Measurements from ENCODE around the gene EDEM1. TPM values are rescaled to one million over a fixed set of nuclear protein-coding genes. Genes with fewer than 3 reads are reported as not detected.

The EDEM1 gene
- 7.0 and 18.6 TPM in 2 replicates for total RNA-seq

GRCh38 chr3:5187156-5187919, at the start of gene EDEM1:
Gene EDEM1 (plus strand): TSS chr3:5187707. CDS start chr3:5187806, 99 bp downstream.

Other genes starting within 250 kb of the EDEM1 start
- 3.9 and 7.9 TPM in 2 replicates for gene BHLHE40, start 208.3 kb upstream of the EDEM1 start, total RNA-seq
- gene ARL8B, start 65.4 kb upstream of the EDEM1 start, total RNA-seq, result 61.2 and 76.4 TPM in 2 replicates

All from bronchial smooth muscle cell (primary cell).